HCT116 (cell line): ENCODE data around the gene TUBB4B.

Source experiments
- CTCF ChIP-seq, 3 experiments: fragments of 200-600 bp in 1 of 3; sonication (generic) in 1 of 3; IDR thresholded peaks in 2 of 3; conservative IDR thresholded peaks in 1 of 3; 2 replicates each; pipeline ENCODE4 v1.5.1; 2012 to 2017; ENCODE audit warnings: low read depth in 2 of 3, low read length in 2 of 3, antibody characterized with exemption in 1 of 3, borderline replicate concordance in 1 of 3, control low read depth in 1 of 3, mild to moderate bottlenecking in 1 of 3, mixed read lengths in 1 of 3, mixed run types in 1 of 3, moderate library complexity in 1 of 3; ENCODE audit not compliant: insufficient read depth in 1 of 3
- JUND ChIP-seq: IDR thresholded peaks from 2 replicates; pipeline ENCODE4 v1.6.1; 2012
- MAX ChIP-seq: IDR thresholded peaks from 2 replicates; pipeline ENCODE4 v1.6.1; 2012
- POLR2A ChIP-seq: IDR thresholded peaks from 2 replicates; pipeline ENCODE4 v1.7.0; 2011; ENCODE audit warnings: borderline replicate concordance; ENCODE audit not compliant: insufficient read depth, insufficient read length; ENCODE audit errors: extremely low read depth
- RAD21 ChIP-seq: IDR thresholded peaks from 2 replicates; pipeline ENCODE4 v1.6.1; 2012; ENCODE audit warnings: low read depth, mild to moderate bottlenecking
- SIN3A ChIP-seq: IDR thresholded peaks from 2 replicates; pipeline ENCODE4 v1.6.1; 2012; ENCODE audit warnings: low read depth
- SP1 ChIP-seq: IDR thresholded peaks from 2 replicates; pipeline ENCODE4 v1.6.1; 2012; ENCODE audit warnings: low read depth
- TCF7L2 ChIP-seq: IDR thresholded peaks from 2 replicates; pipeline ENCODE4 v1.7.0; 2011; ENCODE audit warnings: borderline replicate concordance, inconsistent platforms; ENCODE audit not compliant: insufficient read depth, insufficient read length; ENCODE audit errors: extremely low read depth
- YY1 ChIP-seq: IDR thresholded peaks from 2 replicates; pipeline ENCODE4 v1.6.1; 2011; ENCODE audit warnings: low read length, low read depth, moderate library complexity, mild to moderate bottlenecking; ENCODE audit not compliant: insufficient replicate concordance; ENCODE audit errors: extremely low read depth
- ZFX ChIP-seq: fragments of 450-650 bp; IDR thresholded peaks from 2 replicates; pipeline ENCODE4 v1.6.1; 2017
- ZNF274 ChIP-seq: fragments of 200-500 bp; sonication (Bioruptor generic); IDR thresholded peaks from 2 replicates; pipeline ENCODE4 v1.6.1; 2014; ENCODE audit warnings: mild to moderate bottlenecking, low read depth, low read length, inconsistent platforms

GRCh38 chr9:137270929-137271695, 30.0 kb downstream of the TUBB4B start:
- TF ChIP-seq MAX (no peak), POLR2A (no peak), SP1 (no peak), CTCF (IDR thresholded peaks at IDR 0.05 in 2 of 3, conservative IDR thresholded peaks at IDR 0.05 in 1 of 3; ENCODE audit: borderline replicate concordance in 1 of 3, insufficient read depth in 1 of 3, low read depth in 2 of 3, low read length in 2 of 3) (no peak), ZFX (no peak), YY1 (no peak), TCF7L2 (no peak), RAD21 (no peak), JUND (no peak), SIN3A (no peak), ZNF274 (no peak)
